ENCODE measurements around the gene AQP11.
"Not testable (repeated sequence)": the region's sequence is repeated elsewhere in the genome, so short reads cannot be mapped to it uniquely, and the experiment has no call there.

AQP11 gene

DNA sequence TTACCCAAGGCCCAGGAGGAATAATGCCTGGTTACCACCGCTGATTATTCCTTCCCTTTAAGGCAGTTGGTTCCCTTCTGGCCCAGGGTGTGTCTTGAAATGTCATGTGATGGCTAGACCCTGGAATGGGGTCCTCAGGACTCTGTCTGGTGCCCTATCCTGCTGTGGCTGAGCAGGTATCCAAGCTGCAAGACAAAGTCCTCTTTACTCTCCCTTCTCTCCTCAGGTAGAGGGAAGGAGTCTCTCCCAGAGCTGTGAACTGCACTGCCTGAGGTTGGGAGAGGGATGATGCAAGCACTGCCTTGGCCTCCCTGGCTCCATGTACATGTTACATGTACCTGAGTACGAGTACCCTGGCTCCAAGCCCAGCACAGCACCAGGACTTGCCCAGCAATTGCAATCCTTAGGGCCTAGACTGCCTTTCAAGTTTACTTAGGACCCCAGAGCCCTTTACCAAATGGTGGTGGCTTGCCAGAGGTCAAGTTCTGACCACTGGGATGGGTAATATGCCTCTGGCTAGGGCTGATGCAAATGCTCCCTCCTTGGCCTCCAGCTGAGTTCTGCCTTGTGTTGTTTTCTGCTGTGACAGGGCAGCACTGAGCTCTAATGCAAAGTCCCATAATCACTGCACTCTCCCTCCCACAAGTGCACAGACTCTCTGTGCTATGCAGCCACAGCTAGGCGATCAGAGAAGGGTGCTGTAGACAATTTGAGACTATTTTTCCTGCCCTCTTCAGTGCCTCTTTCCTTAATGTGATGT is 20.7 kb upstream of the AQP11 start:
- Histone ChIP-seq H3K4me3 (replicated peaks; ENCODE audit: low read depth, low read length) (no peak overlapping the region), H3K27me3 (replicated peaks; ENCODE audit: control insufficient read depth, insufficient read depth, low read length) (no peaks in the 10 kb centered on the region), H3K36me3 (ENCODE audit: control insufficient read depth, insufficient read depth, low read length) (no peaks in the 10 kb centered on the region)
- TF ChIP-seq, protein P1, sequence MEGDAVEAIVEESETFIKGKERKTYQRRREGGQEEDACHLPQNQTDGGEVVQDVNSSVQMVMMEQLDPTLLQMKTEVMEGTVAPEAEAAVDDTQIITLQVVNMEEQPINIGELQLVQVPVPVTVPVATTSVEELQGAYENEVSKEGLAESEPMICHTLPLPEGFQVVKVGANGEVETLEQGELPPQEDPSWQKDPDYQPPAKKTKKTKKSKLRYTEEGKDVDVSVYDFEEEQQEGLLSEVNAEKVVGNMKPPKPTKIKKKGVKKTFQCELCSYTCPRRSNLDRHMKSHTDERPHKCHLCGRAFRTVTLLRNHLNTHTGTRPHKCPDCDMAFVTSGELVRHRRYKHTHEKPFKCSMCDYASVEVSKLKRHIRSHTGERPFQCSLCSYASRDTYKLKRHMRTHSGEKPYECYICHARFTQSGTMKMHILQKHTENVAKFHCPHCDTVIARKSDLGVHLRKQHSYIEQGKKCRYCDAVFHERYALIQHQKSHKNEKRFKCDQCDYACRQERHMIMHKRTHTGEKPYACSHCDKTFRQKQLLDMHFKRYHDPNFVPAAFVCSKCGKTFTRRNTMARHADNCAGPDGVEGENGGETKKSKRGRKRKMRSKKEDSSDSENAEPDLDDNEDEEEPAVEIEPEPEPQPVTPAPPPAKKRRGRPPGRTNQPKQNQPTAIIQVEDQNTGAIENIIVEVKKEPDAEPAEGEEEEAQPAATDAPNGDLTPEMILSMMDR (IDR thresholded peaks at IDR 0.05; ENCODE audit: insufficient read depth, low read length, poor library complexity, severe bottlenecking), result no peak
- no peak for DNase-seq (ENCODE audit: extremely low read depth, insufficient read length)

DNA sequence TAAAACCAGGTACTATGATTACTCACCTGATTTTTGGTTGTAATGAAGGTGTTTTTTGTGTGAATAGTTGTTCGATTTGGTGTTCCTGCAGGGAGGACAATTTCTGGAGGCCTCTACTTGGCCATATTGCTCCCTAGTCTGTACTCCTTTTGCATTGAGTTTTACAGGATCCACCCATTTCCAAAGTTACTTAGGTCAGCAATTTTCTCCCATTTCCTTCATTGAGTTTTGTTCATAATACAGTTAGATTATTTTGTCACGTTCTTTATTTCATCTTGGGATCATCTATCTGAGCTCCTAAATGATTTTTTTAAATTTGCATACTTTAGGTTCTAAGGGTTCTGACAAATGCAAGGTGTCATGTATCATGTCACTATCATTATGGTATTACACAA is 20.1 kb upstream of the AQP11 start:
- Histone ChIP-seq H3K27me3 (replicated peaks; ENCODE audit: control insufficient read depth, insufficient read depth, low read length) (no peaks in the 10 kb centered on the region), H3K36me3 (ENCODE audit: control insufficient read depth, insufficient read depth, low read length) (no peaks in the 10 kb centered on the region), H3K4me3 (replicated peaks; ENCODE audit: low read depth, low read length) (no peak overlapping the region)
- TF ChIP-seq, protein P1 (IDR thresholded peaks at IDR 0.05; ENCODE audit: insufficient read depth, low read length, poor library complexity, severe bottlenecking), result no peak
- no peak for DNase-seq (ENCODE audit: extremely low read depth, insufficient read length)

- H3K4me3 ChIP-seq (replicated peaks; ENCODE audit: low read depth, low read length); H3K36me3 ChIP-seq (ENCODE audit: control insufficient read depth, insufficient read depth, low read length); DNase-seq (ENCODE audit: extremely low read depth, insufficient read length); H3K27me3 ChIP-seq (replicated peaks; ENCODE audit: control insufficient read depth, insufficient read depth, low read length): not testable (repeated sequence)
Measured at GRCh38 chr11:77570896-77571295, 18.9 kb upstream of the AQP11 start.

- not testable (repeated sequence) for H3K27me3 ChIP-seq (replicated peaks; ENCODE audit: control insufficient read depth, insufficient read depth, low read length); H3K4me3 ChIP-seq (replicated peaks; ENCODE audit: low read depth, low read length); H3K36me3 ChIP-seq (ENCODE audit: control insufficient read depth, insufficient read depth, low read length); DNase-seq (ENCODE audit: extremely low read depth, insufficient read length)
Measured at GRCh38 chr11:77575428-77575827, 14.3 kb upstream of the AQP11 start.

DNA sequence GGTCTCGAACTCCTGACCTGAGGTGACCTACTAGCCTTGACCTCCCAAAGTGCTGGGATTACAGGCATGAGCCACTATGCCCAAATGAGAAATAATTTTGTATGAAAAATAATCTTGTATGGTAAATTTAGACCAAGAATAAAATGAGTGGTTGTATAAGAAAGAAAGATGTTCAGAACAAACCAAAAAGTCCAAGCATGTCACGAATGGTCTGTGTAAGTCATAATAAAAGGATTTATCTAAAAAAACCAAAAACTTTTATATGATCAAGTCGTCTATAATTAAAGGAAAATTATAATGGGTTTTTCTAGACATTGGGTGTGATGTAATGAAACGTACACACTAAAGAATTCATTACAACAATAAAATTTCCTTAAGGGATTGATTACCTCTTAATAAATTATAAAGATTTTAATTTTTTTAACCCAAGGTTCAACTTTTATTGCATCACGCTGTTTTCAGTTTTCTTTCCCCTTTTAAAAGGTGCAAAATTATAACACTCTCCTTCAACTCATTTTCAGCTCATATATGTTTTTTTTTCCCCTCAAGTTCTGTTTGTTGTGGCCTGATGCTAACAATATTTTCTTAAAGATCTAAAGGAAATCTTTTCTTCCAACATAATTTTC is 8.9 kb upstream of the AQP11 start:
- TF ChIP-seq, protein P1 (IDR thresholded peaks at IDR 0.05; ENCODE audit: insufficient read depth, low read length, poor library complexity, severe bottlenecking), result no peak
- Histone ChIP-seq H3K36me3 (ENCODE audit: control insufficient read depth, insufficient read depth, low read length) (no peaks in the 10 kb centered on the region), H3K27me3 (replicated peaks; ENCODE audit: control insufficient read depth, insufficient read depth, low read length) (no peaks in the 10 kb centered on the region), H3K4me3 (replicated peaks; ENCODE audit: low read depth, low read length) (no peak overlapping the region)
- no peak for DNase-seq (ENCODE audit: extremely low read depth, insufficient read length)

GRCh38 chr11:77589181-77589520 is 602 bp upstream of the AQP11 start:
- H3K4me3 ChIP-seq (replicated peaks; ENCODE audit: low read depth, low read length), result peak overlapping the region; percentile 72
- no peaks in the 10 kb centered on the region for H3K27me3 ChIP-seq (replicated peaks; ENCODE audit: control insufficient read depth, insufficient read depth, low read length)
- DNase-seq (ENCODE audit: extremely low read depth, insufficient read length), result no peak
- TF ChIP-seq, protein P1 (IDR thresholded peaks at IDR 0.05; ENCODE audit: insufficient read depth, low read length, poor library complexity, severe bottlenecking), result no peak
- no peaks in the 10 kb centered on the region for H3K36me3 ChIP-seq (ENCODE audit: control insufficient read depth, insufficient read depth, low read length)
